Activated CD4-positive, alpha-beta T cell treated with anti-CD3 and anti-CD28 coated beads, Interleukin-2, amount 50 U/mL, for 4 hours (primary cell): Measurements from ENCODE around the gene CCNJL.
"Not testable (repeated sequence)": the region's sequence is repeated elsewhere in the genome, so short reads cannot be mapped to it uniquely, and the experiment has no call there.

Experiments
- DNase-seq, 2 experiments: peaks; one replicate each; pipeline ENCODE4 v3.0.0-alpha.2; 2020

The CCNJL gene

GRCh38 chr5:160312134-160312959, at the start of gene CCNJL:
CCNJL (minus strand) TSS chr5:160312564; CDS start chr5:160311923, 641 bp downstream.
- DNase-seq: no peak

- no peak for DNase-seq
These were observed 49.4 kb upstream of the CCNJL start for GRCh38 chr5:160361624-160362228.

- DNase-seq: no peak
These were observed 47.9 kb upstream of the CCNJL start for GRCh38 chr5:160360310-160360709.

GRCh38 chr5:160359816-160360215, 47.5 kb upstream of the CCNJL start:
- no peak for DNase-seq

GRCh38 chr5:160359242-160359641, 46.9 kb upstream of the CCNJL start:
- no peak for DNase-seq

- no peak for DNase-seq
These were observed 45.6 kb upstream of the CCNJL start for GRCh38 chr5:160357861-160358411.

GRCh38 chr5:160357394-160357793, 45.0 kb upstream of the CCNJL start:
- DNase-seq: no peak

GRCh38 chr5:160356550-160357347, 44.4 kb upstream of the CCNJL start:
- DNase-seq: no peak

GRCh38 chr5:160354666-160355065, 42.3 kb upstream of the CCNJL start:
- DNase-seq: no peak

GRCh38 chr5:160353379-160353778, 41.0 kb upstream of the CCNJL start:
- DNase-seq: no peak

GRCh38 chr5:160352308-160352707, 39.9 kb upstream of the CCNJL start:
- no peak for DNase-seq

- no peak for DNase-seq
These were observed 37.6 kb upstream of the CCNJL start for GRCh38 chr5:160349935-160350303.

GRCh38 chr5:160349249-160349934, 37.0 kb upstream of the CCNJL start:
- no peak for DNase-seq

- no peak for DNase-seq
These were observed 35.7 kb upstream of the CCNJL start for GRCh38 chr5:160348080-160348479.

- no peak for DNase-seq
These were observed 35.1 kb upstream of the CCNJL start for GRCh38 chr5:160347448-160347847.

- DNase-seq: no peak
These were observed 30.1 kb upstream of the CCNJL start for GRCh38 chr5:160342413-160342941.

- DNase-seq: no peak
These were observed 29.0 kb upstream of the CCNJL start for GRCh38 chr5:160341309-160341870.

- not testable (repeated sequence) for DNase-seq
These were observed 28.1 kb upstream of the CCNJL start for GRCh38 chr5:160340513-160340912.

- no peak for DNase-seq
These were observed 27.2 kb upstream of the CCNJL start for GRCh38 chr5:160339406-160340130.

- DNase-seq: not testable (repeated sequence)
These were observed 22.4 kb upstream of the CCNJL start for GRCh38 chr5:160334716-160335115.

- DNase-seq: no peak
These were observed 21.4 kb upstream of the CCNJL start for GRCh38 chr5:160333721-160334120.
